ENCODE data around the gene BRWD1.

- TF ChIP-seq, protein P1, sequence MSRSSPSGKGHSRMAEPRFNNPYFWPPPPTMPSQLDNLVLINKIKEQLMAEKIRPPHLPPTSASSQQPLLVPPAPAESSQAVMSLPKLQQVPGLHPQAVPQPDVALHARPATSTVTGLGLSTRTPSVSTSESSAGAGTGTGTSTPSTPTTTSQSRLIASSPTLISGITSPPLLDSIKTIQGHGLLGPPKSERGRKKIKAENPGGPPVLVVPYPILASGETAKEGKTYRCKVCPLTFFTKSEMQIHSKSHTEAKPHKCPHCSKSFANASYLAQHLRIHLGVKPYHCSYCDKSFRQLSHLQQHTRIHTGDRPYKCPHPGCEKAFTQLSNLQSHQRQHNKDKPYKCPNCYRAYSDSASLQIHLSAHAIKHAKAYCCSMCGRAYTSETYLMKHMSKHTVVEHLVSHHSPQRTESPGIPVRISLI (CRISPR knock-in tag; IDR thresholded peaks at IDR 0.05; ENCODE audit: borderline replicate concordance) = no peak
- TF ChIP-seq CTCF (CRISPR knock-in tag; IDR thresholded peaks at IDR 0.05) (no peak), PREB (CRISPR knock-in tag; IDR thresholded peaks at IDR 0.05) (no peak), LBX2 (CRISPR knock-in tag; IDR thresholded peaks at IDR 0.05; ENCODE audit: borderline replicate concordance) (no peak), ARNT (IDR thresholded peaks at IDR 0.05) (no peak), FOXA1 (IDR thresholded peaks at IDR 0.05) (no peak), FOXA1 (CRISPR knock-in tag; IDR thresholded peaks at IDR 0.05) (no peak), SIN3A (IDR thresholded peaks at IDR 0.05; ENCODE audit: borderline replicate concordance, low read depth, low read length) (no peak), SMYD3 (CRISPR knock-in tag; IDR thresholded peaks at IDR 0.05) (no peak), REXO4 (CRISPR knock-in tag; IDR thresholded peaks at IDR 0.05; ENCODE audit: borderline replicate concordance) (no peak), HNF4G (IDR thresholded peaks at IDR 0.05; ENCODE audit: borderline replicate concordance, low read depth, low read length) (no peak), HNF4G (CRISPR knock-in tag; IDR thresholded peaks at IDR 0.05; ENCODE audit: borderline replicate concordance, low read depth) (no peak)
- TF ChIP-seq, protein P2, sequence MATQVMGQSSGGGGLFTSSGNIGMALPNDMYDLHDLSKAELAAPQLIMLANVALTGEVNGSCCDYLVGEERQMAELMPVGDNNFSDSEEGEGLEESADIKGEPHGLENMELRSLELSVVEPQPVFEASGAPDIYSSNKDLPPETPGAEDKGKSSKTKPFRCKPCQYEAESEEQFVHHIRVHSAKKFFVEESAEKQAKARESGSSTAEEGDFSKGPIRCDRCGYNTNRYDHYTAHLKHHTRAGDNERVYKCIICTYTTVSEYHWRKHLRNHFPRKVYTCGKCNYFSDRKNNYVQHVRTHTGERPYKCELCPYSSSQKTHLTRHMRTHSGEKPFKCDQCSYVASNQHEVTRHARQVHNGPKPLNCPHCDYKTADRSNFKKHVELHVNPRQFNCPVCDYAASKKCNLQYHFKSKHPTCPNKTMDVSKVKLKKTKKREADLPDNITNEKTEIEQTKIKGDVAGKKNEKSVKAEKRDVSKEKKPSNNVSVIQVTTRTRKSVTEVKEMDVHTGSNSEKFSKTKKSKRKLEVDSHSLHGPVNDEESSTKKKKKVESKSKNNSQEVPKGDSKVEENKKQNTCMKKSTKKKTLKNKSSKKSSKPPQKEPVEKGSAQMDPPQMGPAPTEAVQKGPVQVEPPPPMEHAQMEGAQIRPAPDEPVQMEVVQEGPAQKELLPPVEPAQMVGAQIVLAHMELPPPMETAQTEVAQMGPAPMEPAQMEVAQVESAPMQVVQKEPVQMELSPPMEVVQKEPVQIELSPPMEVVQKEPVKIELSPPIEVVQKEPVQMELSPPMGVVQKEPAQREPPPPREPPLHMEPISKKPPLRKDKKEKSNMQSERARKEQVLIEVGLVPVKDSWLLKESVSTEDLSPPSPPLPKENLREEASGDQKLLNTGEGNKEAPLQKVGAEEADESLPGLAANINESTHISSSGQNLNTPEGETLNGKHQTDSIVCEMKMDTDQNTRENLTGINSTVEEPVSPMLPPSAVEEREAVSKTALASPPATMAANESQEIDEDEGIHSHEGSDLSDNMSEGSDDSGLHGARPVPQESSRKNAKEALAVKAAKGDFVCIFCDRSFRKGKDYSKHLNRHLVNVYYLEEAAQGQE (IDR thresholded peaks at IDR 0.05; ENCODE audit: borderline replicate concordance in 1 of 2, low read depth in 1 of 2, low read length in 2 of 2) = no peak
- TF ChIP-seq, protein P3, sequence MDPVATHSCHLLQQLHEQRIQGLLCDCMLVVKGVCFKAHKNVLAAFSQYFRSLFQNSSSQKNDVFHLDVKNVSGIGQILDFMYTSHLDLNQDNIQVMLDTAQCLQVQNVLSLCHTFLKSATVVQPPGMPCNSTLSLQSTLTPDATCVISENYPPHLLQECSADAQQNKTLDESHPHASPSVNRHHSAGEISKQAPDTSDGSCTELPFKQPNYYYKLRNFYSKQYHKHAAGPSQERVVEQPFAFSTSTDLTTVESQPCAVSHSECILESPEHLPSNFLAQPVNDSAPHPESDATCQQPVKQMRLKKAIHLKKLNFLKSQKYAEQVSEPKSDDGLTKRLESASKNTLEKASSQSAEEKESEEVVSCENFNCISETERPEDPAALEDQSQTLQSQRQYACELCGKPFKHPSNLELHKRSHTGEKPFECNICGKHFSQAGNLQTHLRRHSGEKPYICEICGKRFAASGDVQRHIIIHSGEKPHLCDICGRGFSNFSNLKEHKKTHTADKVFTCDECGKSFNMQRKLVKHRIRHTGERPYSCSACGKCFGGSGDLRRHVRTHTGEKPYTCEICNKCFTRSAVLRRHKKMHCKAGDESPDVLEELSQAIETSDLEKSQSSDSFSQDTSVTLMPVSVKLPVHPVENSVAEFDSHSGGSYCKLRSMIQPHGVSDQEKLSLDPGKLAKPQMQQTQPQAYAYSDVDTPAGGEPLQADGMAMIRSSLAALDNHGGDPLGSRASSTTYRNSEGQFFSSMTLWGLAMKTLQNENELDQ (CRISPR knock-in tag; IDR thresholded peaks at IDR 0.05; ENCODE audit: borderline replicate concordance) = no peak
- TF ChIP-seq, protein P4, sequence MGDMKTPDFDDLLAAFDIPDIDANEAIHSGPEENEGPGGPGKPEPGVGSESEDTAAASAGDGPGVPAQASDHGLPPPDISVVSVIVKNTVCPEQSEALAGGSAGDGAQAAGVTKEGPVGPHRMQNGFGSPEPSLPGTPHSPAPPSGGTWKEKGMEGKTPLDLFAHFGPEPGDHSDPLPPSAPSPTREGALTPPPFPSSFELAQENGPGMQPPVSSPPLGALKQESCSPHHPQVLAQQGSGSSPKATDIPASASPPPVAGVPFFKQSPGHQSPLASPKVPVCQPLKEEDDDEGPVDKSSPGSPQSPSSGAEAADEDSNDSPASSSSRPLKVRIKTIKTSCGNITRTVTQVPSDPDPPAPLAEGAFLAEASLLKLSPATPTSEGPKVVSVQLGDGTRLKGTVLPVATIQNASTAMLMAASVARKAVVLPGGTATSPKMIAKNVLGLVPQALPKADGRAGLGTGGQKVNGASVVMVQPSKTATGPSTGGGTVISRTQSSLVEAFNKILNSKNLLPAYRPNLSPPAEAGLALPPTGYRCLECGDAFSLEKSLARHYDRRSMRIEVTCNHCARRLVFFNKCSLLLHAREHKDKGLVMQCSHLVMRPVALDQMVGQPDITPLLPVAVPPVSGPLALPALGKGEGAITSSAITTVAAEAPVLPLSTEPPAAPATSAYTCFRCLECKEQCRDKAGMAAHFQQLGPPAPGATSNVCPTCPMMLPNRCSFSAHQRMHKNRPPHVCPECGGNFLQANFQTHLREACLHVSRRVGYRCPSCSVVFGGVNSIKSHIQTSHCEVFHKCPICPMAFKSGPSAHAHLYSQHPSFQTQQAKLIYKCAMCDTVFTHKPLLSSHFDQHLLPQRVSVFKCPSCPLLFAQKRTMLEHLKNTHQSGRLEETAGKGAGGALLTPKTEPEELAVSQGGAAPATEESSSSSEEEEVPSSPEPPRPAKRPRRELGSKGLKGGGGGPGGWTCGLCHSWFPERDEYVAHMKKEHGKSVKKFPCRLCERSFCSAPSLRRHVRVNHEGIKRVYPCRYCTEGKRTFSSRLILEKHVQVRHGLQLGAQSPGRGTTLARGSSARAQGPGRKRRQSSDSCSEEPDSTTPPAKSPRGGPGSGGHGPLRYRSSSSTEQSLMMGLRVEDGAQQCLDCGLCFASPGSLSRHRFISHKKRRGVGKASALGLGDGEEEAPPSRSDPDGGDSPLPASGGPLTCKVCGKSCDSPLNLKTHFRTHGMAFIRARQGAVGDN (CRISPR knock-in tag; IDR thresholded peaks at IDR 0.05) = no peak
Measured at GRCh38 chr21:39189857-39190604, 123.4 kb downstream of the BRWD1 start.
